ENCODE results near the gene FKBP1A.

DNA sequence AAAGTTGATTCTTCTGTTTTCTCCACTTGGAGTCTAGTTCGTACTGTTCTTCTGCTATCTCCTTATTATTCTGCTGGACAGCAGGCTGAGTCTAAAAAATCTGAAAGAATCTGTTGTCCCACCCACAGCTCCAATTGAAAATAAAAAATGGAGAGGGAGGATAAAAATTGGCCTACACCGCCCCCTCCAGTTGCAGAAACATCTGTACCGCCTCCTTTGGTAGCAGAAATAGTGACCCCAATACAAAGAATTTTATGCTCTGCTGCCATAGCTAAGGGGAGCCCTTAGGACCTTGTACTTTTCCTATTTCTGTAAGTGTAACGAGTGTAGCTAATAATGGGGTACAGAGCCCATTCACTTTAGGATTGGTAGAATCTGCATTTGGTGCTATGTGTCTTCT lies 4.9 kb upstream of the FKBP1A start:
- TF ChIP-seq POLR2A (IDR thresholded peaks at IDR 0.05; ENCODE audit: low read depth, low read length) (no peak), TAF1 (IDR thresholded peaks at IDR 0.05; ENCODE audit: borderline replicate concordance, low read depth, low read length) (no peak), POLR2AphosphoS5 (IDR thresholded peaks at IDR 0.05; ENCODE audit: low read depth, low read length) (no peak)

Measured in GM12892 (cell line).